ENCODE data around the gene PPHLN1. TPM values are rescaled to one million over a fixed set of nuclear protein-coding genes. Genes with fewer than 3 reads are reported as not detected.

PPHLN1 gene
- total and polyA plus RNA-seq, 2 donors, result 39.6 to 104 TPM

Small RNAs within 50 kb of the gene (small RNA-seq; reads per million reads assigned to genes)
- gene MIR7851 (not detected), gene RF00019 (not detected), gene RF00090 (not detected), gene RNU6-249P (not detected)

Other genes starting within 250 kb of the PPHLN1 start
- 39.2 TPM for gene GXYLT1, start 181.3 kb upstream of the PPHLN1 start, total RNA-seq
- 3.6 TPM for gene GXYLT1, start 181.3 kb upstream of the PPHLN1 start, polyA plus RNA-seq
- 40.8 TPM for gene YAF2, start 87.9 kb upstream of the PPHLN1 start, total RNA-seq
- 13.7 TPM for gene YAF2, start 87.9 kb upstream of the PPHLN1 start, polyA plus RNA-seq
- gene ZCRB1, start 73 bp upstream of the PPHLN1 start, total RNA-seq, result 27.7 TPM
- gene ZCRB1, start 73 bp upstream of the PPHLN1 start, polyA plus RNA-seq, result 41.6 TPM